ENCODE measurements around the gene RBMS2.

RBMS2 gene

DNA sequence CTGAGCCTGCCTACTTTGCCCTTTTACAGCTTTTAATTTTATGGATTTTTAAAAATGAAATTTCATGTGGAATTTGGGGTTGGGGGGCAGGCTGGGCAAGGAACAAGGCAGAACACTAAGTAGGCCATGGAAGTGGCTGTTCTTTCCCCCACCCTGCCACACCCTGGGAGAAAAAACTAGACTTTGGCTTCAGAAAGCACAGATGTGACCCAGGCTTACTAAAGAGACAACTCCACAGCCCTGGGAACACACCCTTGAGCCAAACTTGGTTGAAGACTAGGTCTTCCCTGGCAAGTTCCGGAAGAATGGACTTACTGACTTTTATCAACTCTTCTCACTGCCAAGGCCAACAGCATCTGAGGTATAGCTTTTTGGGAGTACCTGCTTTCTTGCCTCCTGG, 68.2 kb downstream of the RBMS2 start:
- no peak for DNase-seq

DNA sequence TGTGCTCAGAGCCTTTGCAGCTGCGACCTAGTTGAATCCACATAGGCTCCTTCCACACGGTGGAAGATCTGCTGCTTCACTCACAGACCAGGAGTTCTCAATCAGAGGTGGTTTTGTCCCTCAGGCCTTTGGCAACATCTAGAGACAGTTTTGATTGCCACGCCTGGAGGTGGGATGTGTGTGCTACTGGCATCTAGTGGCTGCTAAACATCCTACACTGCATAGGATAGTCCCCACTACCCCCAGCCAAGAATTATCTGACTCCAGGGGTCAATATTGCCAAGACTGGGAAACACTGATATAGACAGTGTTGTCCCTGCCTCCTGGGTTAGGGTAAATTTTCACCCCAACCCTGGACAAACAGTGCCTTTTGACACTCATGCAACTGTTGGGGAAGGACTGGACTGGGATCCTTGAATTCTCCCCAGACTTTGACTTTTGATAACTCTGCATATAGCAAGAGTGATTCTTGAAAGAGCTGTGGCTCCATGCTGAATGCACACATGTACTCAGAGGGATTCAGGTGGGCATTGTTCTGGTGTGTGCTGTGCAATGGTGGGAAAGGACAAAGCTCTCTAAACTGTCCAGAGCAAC, 68.7 kb downstream of the RBMS2 start:
- DNase-seq, result peak; percentile 43 to 67

DNA sequence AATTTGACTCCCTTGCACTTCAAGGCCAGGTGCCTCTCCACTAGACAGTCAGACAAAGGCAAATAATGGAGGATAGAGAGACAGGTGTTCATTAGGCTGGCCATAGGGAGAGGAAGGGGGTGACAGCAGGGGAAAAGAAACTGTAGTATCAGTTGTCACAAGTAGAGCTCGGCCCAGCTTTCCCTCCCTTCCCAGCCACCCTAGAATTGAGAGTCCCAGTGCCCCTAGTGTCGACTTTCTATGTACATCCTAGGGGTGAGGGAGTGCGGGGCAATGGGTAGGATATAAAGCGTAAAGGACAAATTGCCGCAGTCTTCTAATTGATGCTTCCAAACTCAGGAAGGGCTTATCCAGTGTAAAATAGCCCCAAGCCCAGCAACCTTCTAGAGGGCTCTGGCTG, 69.5 kb downstream of the RBMS2 start:
- DNase-seq, result peak in 1 of 2 experiments; percentile 18

DNA sequence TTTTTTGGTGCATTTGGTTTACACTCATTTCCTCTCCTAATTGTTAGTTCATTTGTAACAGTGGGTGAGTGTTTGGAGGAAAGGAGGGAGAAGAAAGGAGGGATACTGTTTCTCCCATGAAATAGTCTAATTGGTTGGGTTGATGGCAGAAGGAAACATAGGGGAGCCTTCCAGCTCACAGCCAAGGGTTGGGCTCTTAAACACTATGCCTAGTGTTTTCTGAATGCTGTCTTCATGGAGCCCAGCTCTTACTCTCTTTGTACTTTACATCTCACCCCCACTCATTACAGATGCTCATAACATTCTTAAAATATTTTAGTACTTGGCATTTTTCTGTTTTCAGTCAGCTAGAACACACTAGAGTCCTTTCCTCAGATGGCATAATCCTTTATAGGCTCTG, 70.3 kb downstream of the RBMS2 start:
- DNase-seq, result no peak

DNA sequence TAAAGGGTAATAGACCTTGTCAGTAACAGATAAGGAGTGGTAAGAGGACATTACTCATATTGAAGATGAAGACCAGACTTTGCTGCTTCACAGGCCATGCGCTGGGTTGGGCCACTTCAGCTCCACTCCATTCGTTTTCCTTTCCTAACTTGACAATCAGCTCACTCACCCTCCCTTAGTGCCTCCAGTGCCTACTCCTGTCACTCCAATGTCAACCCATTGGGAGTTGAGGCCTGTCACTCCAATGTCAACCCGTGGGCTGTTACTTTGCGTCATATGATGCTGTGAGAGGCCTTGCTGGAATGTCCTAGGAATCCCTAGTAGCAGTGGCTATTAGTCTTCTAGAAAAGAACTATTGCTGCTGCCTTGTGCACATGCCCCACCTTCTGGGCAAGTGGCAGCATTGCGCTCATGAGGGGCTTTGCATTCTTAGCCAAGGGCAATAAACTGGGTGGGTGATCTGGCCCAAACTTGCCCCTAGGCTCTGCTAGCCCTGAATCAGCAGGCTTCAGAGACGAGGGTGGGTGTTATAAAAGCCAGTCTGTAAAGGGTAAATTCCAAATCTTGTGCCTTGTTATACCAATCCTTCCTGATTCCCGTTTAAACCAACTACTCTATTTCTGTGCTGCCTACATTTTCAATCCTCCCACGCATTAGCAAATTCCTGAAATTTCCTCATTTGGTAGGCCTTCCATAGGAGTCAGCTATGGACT, 72.4 kb downstream of the RBMS2 start:
- peak; percentile 70 to 74 for DNase-seq

DNA sequence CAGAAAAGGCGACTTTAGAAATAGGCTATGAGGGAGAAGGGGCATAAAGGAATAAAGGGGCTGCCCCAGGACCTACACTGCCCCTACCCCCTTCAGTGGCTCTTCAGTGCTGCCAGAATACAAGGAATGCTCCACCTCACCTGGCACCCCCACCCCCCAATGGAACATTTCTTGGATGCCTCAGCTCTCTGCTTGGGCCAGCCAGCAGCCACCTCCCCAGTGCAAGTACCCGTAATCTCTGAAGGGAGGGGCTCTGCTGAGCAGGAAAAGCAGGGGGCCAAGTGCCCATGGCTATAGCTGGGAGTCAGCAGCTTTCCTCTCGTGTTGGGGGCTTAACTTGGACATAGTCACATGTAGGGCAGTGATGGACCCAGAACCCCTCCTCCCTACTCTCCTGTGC, 75.2 kb downstream of the RBMS2 start:
- no peak for DNase-seq

DNA sequence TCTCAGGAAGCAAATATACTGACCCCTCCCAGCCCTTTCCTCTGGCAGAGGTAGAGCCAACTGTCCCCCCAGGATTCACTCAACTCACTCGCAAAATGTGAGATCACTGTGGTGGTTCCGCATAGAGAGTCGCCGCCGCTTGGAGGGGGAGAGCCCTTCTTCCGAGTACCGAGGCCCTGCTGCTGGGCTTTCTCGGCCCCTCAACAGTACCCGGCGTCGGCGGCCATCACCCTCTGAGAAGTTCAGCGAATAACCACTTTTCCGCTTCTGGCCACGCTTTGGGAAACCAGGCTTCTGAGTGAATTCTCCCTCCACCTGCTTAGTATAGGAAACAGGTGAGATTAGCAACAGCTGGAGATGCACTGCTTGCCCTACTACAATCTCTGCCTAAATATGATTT, 77.4 kb downstream of the RBMS2 start:
- no peak for DNase-seq

DNA sequence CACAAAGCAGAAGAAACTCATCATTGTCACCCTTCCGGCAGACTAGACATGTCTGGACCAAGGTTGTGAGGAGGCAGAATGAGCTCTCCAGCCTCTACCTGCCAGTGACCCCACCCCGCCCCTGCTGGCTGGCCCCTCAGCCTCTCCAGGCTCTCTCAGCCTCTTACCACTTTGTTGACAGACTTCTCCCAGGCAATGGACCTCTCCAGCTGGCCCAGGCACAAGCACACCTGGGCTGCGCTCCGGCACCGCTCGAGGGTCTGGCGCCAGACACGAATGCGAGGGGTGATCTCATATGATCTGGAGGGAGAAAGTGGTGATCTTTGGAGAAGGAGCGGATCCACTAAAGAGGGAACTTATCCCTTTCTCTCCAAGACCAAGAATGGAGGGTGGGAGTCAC, 78.2 kb downstream of the RBMS2 start:
- DNase-seq, result no peak

DNA sequence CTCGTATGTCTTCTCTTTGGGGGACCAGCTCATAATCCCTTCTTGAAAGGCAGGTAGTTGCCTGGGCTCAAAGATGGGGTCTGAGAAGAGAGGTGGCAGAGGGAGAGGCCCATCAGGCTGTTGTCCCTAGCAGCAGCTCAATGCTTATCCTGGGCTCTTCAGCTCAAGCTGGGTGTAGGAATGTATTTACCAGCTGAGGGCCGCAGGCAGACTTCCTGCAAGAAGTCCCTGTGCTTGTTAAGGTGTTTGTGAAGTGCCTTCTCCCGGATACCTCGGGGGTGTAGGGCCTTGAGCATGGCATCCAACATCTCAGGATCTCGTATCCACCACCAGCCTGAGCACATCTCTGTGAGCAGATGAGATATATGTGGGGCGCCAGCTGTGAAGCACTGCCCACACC, 79.1 kb downstream of the RBMS2 start:
- no peak for DNase-seq

DNA sequence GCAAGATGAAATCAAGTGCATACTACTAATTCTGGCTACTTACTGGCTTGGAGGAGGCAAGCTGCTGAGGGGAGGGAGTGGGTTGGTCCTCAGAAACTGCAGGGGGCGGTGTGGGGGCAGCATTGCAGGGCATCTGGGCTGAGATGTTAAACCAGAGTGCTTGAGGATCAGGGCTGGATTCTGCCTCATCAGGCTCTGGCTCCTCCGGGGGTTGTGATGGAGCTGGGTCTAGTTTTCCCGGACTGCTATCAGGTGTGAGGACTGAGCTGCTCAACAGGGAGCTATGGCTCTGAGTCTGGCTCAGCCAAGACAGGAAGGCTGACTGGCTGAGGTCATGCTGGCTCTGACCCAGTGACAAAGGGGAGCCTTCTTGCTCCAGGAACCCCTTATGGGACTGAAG, 79.9 kb downstream of the RBMS2 start:
- DNase-seq, result peak; percentile 29 to 38

DNA sequence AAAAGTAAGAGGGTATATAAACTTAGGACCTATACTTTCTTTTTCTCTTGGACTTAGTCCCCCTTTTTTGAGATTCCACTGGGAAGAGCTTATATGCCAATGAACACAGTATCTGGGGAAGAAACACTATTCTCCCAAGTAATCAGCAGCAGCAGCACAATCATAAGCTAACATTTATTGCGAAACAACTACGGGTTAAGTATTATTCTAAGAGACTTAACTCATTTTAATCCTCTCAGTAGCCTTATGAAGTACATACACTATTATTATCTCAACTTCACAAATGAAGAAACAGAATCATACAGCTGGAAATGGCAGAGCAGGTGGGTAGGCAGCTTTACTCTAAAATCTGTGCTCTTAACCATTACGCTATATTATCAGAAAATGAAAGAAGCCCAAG, 80.6 kb downstream of the RBMS2 start:
- DNase-seq, result no peak

DNA sequence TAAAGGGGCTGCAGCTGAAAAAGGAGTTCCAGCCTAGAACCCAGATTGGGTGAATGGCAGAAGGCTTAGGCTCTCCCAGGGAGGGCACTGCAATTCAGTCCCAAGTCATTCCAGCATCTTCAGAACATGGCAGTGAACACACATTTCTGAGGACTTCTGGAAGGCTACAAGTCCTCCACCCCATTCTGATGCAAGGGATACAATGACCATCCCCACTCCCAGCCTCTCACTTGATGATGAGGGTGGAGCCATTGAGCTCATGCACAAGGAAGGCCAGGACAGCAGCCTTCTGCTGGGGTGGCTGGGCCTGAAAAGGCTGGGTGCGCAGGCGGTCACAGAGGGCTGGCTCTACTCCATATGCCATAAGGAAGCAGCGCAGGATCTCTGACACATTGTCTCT, 82.7 kb downstream of the RBMS2 start:
- DNase-seq, result no peak

DNA sequence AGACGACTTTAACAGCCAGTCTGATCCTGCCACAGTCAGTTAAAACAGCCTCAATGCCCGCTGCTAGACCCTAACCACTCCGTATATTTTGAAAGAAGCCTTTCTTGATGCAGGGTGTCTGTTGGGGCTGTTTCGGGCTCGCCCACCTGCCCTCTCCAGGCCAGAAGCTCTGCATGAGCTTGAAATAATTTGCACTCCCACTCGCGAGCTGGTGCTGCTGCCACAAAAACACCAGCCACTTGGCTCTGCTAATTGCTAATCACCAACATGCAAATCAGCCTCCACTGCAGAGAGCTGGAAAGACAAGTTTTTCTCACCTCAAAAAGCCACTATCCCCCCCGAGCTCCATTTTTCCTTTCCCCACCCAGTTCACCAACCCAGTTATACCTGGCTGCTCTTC, 93.0 kb downstream of the RBMS2 start:
- no peak for DNase-seq

DNA sequence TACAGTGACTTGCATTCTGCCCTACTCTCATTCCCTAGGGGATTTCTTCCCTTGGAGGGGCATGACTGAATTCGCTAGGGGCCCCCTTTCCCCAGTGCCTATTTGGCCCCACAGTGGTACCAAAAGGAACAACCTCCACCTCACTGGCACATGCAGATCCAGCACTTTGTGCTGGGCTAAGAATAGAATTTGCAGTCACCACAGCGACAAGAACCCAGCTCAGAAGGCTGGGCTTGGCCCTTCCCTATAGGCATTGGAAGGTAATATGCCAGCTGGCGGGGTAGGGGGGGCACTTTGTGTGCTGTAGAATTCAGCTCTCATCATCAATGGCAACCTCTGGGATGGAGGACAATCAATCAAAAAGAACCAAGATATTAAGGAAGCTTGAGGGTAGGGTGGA, 94.6 kb downstream of the RBMS2 start:
- DNase-seq, result no peak

DNA sequence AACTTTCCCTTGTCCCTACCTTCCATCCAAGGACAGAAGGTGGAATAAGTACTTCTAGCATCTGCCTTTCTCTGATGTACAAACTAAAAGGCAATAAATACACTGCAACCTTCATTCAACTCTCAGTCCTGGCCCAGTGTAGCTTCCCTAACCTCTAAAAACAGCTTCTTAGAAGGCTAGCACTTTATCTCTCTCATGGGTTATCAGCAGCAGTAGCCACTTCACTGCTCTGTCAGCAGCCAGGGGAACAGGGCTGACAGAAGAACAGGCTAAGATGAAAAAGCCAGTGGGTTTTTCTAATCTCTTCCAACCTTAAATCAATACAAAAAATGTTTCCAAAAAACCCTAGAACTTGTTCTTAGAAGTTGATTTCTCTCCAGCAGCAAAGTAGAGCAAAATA, 95.3 kb downstream of the RBMS2 start:
- no peak for DNase-seq

DNA sequence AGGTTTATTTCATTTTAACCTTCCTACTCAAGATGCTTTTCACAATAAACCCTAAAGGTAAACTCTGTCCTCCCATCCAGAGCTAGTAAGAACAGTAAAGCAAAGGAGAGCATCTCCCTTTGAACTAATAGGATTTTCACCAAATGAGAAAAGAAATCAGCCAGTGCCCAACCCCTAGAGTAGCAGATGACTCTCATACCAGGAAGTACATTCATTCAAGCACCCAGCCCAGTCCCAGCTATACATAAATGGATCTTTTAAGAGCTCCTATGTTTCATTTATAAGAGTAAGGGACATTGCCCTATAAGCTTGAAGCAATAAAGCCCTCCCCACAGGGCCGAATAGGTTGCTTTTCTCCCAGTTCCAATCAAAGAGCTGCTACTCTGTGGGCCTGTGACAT, 100.9 kb downstream of the RBMS2 start:
- no peak for DNase-seq

DNA sequence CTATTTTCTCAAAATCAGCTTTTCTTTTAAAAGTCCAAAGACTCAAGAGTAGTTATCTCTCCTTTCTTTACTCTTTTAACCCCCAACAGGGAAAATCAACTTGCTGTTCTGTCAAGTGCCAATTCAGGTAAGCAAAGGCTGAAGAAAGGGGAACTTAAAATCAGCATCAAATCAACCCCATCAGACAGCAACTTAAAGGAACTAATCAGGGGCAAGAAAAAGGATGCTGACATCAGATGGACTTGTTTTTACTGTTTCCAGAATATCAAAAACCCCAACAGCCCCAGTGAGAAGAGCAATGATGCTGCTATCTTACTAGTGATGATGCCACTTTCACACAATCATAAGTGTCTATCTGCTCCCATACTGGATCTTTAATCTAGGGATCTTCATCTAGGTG, 105.1 kb downstream of the RBMS2 start:
- no peak for DNase-seq

DNA sequence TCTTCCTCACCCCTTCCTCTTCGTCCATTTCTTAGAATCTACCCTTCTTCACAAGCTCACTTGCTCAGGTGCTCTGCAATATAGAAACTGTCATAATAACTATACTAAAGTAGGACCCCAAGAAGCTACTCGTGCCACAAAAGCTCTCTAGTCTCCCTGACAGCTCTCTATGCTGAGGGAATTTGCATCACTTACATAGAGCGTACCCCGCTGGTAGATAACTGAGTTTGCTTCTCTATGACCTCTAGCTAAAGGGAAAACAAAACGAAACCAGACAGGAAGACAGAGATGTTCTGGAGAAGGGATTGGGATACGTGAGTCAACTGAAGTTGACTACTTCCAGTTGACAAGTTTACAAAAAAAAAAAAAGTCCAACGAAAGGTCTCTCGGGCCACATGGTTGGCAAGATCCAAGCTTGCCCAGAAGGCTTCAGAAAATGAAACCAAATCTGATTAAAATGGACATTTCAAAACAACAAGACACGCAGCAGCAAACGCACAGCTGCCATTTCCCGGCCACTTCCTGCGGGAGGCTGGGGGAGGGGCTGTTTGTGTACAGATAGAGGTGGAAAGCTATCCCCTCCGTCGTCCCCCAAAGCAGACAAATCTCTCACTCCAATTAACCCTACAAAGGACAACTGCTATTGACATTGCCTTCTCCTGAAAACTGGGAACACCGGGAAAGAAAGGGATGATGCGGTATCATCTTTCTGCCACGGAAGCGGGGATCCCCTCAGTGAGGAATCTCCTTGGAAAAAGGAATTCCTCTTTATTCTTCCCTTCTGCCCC, 107.2 kb downstream of the RBMS2 start:
- DNase-seq, result peak; percentile 10 to 43

DNA sequence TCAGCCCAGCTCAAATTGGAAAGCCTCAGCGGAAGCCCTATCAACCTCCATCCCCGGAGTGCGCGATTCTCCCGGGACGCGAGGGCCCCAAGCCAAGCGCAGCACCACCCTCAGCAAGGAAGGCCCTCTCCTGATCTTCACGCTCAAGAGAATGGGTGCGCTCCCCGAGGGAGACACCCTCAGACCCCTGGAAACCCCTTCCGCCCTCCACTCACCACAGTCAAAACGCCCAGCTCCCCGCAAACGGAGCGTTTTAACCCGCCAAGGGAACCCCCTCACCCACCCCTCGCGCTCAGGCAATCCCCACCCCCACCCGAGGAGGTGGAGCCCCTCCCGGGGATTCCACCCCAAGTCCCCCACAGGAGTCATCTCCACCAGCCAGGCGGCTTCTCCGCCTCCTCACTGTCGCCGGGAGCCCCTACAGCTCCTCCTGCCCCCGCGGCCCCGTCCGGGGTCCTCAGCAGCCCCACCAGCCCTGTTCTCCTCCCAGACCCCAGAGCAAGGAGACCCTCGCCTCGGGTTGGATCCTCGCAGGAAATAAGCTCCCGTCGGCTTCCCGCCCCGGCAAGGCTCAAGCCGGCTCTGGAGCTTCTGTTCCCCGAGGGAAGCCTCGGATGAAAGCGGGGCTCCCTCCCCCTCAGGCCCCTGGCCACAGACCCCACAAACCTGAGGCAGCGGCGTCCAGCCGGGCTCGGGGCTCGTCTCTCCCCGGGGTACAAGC, 108.0 kb downstream of the RBMS2 start:
- peak in 1 of 2 experiments; percentile 42 for DNase-seq

DNA sequence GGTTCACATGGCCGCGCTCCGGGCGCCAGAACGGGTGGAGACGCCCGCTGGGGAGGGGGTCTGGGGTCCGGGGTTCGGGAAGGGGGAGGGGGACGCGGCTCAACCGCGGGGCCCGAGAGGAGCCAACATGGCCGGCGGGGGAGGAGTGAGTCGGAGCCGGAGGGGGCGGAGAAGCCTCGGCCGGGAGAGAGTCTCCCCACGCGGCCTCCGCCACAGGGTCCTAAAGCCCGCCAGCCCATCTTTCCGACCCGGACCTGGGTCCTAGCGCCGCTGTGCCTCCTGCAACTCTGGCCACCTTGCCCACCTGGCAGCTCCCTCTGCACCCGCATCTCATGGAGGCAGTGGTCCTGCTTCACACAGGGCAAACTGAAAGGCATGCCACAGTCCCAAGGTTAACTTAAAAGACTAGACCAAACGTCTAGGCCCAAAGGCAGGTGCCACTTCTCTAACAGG, 108.6 kb downstream of the RBMS2 start, which contains the start of gene BAZ2A:
Gene BAZ2A, minus strand, starts transcription at position 147 of the 453 bp plus-strand sequence. CDS start 12,796 bp downstream, outside the sequence.
- peak; percentile 88 to 90 for DNase-seq

DNA sequence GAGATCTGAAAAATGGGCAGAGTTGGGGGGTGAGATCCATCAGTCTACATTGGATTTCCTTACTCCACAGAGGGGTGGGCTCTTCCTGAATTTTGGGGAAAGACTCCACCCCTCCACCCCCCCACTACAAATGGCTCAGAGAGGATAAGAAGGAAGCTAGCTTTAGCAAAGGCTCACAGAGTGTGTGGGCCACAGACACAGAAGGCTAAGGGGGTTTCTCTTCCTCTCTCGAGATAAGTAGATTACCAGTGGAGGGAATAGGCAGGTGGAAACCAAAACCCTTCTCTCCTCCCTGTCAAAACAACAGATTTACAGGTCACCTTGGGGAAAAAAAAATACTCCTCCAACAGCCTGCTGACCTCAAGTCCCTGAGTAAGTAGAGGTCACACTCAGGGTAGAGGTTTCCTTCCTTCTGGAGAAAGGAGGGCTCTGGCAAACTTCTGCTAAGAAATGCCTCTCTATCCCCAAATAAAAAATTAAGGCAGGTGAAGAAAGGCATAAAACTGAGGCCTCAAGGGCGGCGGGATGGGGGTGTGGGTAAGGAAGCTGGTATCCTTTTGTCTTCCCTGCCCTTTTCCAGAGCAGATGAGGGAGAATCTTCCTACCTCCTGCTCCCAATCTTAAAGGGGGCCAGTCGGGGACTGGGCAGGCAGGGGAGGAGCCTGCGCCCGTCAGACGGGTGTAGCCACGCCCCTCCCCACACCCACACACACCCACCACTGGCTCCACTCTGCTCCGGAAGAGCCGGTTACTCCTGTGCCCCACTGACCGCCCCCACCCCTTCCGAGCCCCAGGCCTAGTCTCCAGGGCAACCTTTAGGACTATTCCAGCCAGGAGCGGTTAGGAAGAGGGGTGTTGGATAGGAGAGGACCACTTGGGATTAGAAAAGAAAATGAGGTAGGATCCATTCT, 110.4 kb downstream of the RBMS2 start:
- peak; percentile 26 to 31 for DNase-seq

Measured in Kasumi-1 (cell line).